ENCODE data around the gene SRRM4.

The SRRM4 gene

DNA sequence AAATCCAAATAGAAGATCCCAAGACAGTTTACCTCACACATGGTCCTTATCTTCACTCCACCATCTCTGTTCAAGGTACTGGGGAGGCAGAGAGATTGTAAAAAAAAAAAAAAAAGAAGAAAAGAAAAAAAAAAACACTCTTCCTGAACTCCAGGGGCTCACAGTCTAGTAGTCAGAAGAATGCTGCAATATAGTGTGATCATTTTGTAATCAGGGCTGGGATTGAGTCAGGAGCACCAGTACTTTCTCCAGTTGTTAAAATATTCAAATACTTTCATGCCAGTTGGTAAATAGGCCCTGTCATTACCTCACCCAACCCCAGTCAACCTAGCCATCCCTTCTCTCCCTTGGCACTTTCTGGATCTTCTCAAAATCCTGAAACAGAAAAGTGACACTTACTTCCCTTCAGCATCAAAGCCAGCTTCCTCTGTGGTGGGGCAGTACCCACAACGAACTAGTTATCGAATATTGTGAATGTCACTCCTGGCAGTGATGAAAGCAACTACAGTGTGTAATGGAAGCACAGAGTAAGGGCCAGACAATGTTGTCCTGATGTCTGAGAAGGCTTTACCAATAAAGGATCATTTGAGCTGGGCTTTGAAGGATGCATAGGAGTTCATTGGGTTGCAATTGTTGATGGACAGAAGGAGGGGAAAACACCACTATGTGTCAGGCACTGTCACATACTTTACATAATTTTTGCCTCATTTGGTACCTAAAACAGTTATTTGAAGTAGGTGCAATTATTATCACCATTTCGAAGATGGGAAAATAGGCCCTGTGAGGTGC is 153.1 kb downstream of the SRRM4 start:
- POLR2A ChIA-PET = no interaction called here
- TF ChIP-seq, protein P1, sequence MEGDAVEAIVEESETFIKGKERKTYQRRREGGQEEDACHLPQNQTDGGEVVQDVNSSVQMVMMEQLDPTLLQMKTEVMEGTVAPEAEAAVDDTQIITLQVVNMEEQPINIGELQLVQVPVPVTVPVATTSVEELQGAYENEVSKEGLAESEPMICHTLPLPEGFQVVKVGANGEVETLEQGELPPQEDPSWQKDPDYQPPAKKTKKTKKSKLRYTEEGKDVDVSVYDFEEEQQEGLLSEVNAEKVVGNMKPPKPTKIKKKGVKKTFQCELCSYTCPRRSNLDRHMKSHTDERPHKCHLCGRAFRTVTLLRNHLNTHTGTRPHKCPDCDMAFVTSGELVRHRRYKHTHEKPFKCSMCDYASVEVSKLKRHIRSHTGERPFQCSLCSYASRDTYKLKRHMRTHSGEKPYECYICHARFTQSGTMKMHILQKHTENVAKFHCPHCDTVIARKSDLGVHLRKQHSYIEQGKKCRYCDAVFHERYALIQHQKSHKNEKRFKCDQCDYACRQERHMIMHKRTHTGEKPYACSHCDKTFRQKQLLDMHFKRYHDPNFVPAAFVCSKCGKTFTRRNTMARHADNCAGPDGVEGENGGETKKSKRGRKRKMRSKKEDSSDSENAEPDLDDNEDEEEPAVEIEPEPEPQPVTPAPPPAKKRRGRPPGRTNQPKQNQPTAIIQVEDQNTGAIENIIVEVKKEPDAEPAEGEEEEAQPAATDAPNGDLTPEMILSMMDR (IDR thresholded peaks at IDR 0.05; ENCODE audit: insufficient read depth, low read length, missing control alignments) = no peak
- CTCF ChIA-PET = interaction anchor here (1.4 kb wide), 1 partner anchor 20 kb away, joined by 3 read pairs; no protein-coding TSS in a partner anchor
- H3K4me3 ChIP-seq (ENCODE audit: low read depth, low read length) = no peak overlapping the region
- DNase-seq (ENCODE audit: low read depth, low spot score) = no peak

DNA sequence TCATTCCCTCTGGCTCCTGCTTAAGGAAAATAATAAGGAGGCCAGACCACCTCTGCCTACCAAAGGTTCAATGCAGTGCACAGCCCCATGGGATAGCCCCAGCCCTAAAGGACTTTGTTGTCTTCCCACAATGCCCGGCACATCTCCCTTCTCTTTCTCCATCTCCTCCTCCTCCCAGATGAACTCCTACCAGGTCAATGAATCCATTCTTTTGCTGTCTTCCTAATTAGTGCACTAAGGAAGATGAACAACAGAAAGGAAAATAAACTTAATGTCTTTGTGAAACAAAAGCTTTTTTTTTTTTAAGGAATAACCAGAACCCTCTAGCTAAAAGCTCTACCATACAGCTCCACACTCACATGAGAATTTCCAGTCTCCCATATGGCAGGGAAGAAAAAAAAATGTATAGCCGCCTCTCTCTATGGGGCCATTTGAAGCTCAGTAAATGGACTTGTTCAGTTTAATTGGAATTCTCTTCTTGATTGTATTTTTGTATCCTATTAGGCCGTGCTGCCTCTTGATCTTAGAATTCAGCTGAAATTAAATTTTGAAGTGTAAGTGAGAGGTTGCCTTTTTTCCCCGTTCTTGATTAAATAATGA is 155.6 kb downstream of the SRRM4 start:
- H3K4me3 ChIP-seq (ENCODE audit: low read depth, low read length) = no peak overlapping the region
- CTCF ChIA-PET = no interaction called here
- TF ChIP-seq, protein P1 (IDR thresholded peaks at IDR 0.05; ENCODE audit: insufficient read depth, low read length, missing control alignments) = no peak
- POLR2A ChIA-PET = no interaction called here
- DNase-seq (ENCODE audit: low read depth, low spot score) = no peak

DNA sequence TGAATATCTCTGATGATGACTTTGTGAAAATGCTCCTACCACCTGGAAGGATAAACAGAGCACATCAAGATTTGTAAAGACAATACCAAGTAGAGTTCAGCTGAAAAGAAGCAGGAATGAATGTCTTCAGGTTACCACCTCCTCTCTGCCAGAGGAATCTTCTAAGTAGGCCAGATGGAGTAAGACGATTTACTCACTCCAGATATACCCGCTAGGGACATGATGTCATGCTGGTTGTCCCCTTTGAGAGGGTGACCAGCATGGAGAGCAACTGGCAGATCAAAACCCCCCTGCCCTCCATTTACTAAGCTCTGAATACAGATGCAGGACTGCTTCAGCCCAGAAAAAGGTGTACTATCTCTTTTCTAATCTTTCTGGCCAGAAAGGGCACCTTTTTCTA is 158.1 kb downstream of the SRRM4 start:
- ChIA-PET POLR2A (no interaction called here), CTCF (no interaction called here)
- TF ChIP-seq, protein P1 (IDR thresholded peaks at IDR 0.05; ENCODE audit: insufficient read depth, low read length, missing control alignments) = no peak
- no peak overlapping the region for H3K4me3 ChIP-seq (ENCODE audit: low read depth, low read length)
- no peak for DNase-seq (ENCODE audit: low read depth, low spot score)

DNA sequence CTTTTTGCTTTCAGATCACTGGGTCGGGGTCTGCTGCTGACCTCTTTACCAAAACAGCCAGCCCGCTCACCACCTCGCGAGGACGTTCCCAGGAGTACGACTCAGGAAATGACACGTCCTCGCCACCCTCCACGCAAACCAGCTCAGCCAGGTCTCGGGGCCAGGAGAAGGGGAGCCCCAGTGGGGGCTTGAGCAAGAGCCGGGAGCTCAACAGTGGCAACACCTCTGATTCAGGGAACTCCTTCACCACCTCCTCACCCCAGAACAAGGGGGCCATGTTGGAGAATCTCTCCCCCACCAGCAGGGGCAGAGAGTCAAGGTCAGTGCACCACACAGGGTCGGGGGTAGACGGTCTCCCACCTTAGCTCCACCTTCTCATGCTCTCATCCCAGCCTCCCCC is 164.0 kb downstream of the SRRM4 start:
- ChIA-PET POLR2A (no interaction called here), CTCF (no interaction called here)
- TF ChIP-seq, protein P1 (IDR thresholded peaks at IDR 0.05; ENCODE audit: insufficient read depth, low read length, missing control alignments) = no peak
- no peak overlapping the region for H3K4me3 ChIP-seq (ENCODE audit: low read depth, low read length)
- DNase-seq (ENCODE audit: low read depth, low spot score) = no peak

DNA sequence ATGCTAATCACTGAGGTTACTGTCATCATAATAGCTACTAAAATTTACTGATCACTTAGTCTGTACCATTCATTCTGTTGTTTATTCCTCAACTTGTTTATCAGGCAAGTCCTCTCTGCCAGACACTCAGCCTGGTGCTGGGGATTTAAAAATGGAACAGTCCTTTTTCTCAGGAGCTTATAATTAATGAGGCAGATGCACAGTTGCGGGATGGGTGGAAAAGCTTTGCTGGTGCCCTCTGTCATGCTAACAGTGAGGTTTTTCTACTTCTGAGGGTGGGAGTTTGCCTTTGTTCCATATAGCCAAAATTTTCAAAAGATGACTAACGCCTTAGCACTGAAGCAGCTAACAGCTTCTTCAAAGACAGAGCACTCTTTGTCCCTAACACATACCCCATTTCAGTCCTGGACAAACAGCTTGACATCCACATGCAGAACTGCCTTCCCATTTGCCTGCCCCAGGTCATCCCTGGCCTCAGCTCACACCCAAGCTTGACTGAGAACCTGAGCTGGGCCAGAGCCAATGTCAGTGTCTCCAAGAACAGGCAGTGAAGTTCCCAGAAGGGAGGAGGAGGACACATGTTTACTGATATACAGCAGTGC is 166.6 kb downstream of the SRRM4 start:
- no peak for DNase-seq (ENCODE audit: low read depth, low spot score)
- no peak overlapping the region for H3K4me3 ChIP-seq (ENCODE audit: low read depth, low read length)
- ChIA-PET CTCF (no interaction called here), POLR2A (no interaction called here)
- TF ChIP-seq, protein P1 (IDR thresholded peaks at IDR 0.05; ENCODE audit: insufficient read depth, low read length, missing control alignments) = no peak

DNA sequence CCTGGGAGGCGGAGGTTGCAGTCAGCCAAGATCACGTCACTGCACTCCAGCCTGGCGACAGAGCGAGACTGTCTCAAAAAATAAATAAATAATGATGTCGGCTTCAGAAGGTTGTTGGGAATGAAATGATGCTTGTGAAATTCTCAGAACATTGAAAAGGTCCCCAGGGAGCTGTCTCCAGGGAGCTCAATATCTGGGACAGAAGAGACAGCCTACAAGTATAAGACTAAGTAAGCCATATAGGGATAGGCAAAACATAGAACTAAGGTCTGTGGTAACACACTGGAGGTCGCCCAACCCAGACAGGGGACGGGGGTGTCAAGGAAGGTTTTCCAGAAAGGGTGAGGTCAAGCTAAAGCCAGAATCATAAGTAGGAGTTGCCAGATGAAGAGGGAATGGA is 167.9 kb downstream of the SRRM4 start:
- H3K4me3 ChIP-seq (ENCODE audit: low read depth, low read length) = no peak overlapping the region
- ChIA-PET POLR2A (no interaction called here), CTCF (no interaction called here)
- DNase-seq (ENCODE audit: low read depth, low spot score) = no peak
- TF ChIP-seq, protein P1 (IDR thresholded peaks at IDR 0.05; ENCODE audit: insufficient read depth, low read length, missing control alignments) = no peak
